HepG2 (cell line): ENCODE results near the gene ZNF180. TPM values are rescaled to one million over a fixed set of nuclear protein-coding genes. Genes with fewer than 3 reads are reported as not detected.

Source experiments
- DMAP1 ChIP-seq: IDR thresholded peaks from 2 replicates; pipeline ENCODE4 v1.6.1; 2016
- DPF2 ChIP-seq: sonication (generic); formaldehyde crosslinking; IDR thresholded peaks from 2 replicates; pipeline ENCODE4 v1.4.0; 2020; ENCODE audit warnings: mild to moderate bottlenecking, low read depth, missing genetic modification reagents, borderline replicate concordance
- FOXK1 ChIP-seq: sonication (generic); formaldehyde crosslinking; IDR thresholded peaks from 2 replicates; pipeline ENCODE4 v1.4.0; 2020; ENCODE audit warnings: low read depth, missing genetic modification reagents, borderline replicate concordance
- JUNB ChIP-seq: sonication (generic); formaldehyde crosslinking; IDR thresholded peaks from 2 replicates; pipeline ENCODE4 v1.8.0; 2022; ENCODE audit warnings: missing genetic modification reagents, mild to moderate bottlenecking, borderline replicate concordance
- MAX ChIP-seq: IDR thresholded peaks from 2 replicates; pipeline ENCODE4 v1.6.1; 2012; ENCODE audit warnings: inconsistent platforms
- NCOR1 ChIP-seq: fragments of 200-600 bp; sonication (generic); IDR thresholded peaks from 2 replicates; pipeline ENCODE4 v1.7.0; 2017; ENCODE audit warnings: antibody characterized with exemption, low read length, borderline replicate concordance
- NR0B2 ChIP-seq: sonication (generic); formaldehyde crosslinking; IDR thresholded peaks from 2 replicates; pipeline ENCODE4 v1.4.0; 2020; ENCODE audit warnings: mild to moderate bottlenecking, missing genetic modification reagents
- SNAPC4 ChIP-seq: sonication (generic); formaldehyde crosslinking; IDR thresholded peaks from 2 replicates; pipeline ENCODE4 v1.4.0; 2020; ENCODE audit warnings: mild to moderate bottlenecking, missing genetic modification reagents
- THAP11 ChIP-seq: IDR thresholded peaks from 2 replicates; pipeline ENCODE4 v1.6.1; 2016; ENCODE audit warnings: missing biosample characterization, missing genetic modification reagents
- ZBTB20 ChIP-seq: sonication (generic); formaldehyde crosslinking; IDR thresholded peaks from 2 replicates; pipeline ENCODE4 v1.8.1; 2023; ENCODE audit warnings: missing genetic modification reagents, low read depth, mild to moderate bottlenecking, borderline replicate concordance
- ZNF296 ChIP-seq: sonication (generic); formaldehyde crosslinking; conservative IDR thresholded peaks from 2 replicates; pipeline ENCODE4 v1.5.0; 2020; ENCODE audit warnings: mild to moderate bottlenecking, missing genetic modification reagents
- ZNF407 ChIP-seq: sonication (generic); formaldehyde crosslinking; IDR thresholded peaks from one replicate; pipeline ENCODE4 v1.5.1; 2020; ENCODE audit warnings: mild to moderate bottlenecking, missing genetic modification reagents; ENCODE audit errors: not compliant biosample characterization
- ZNF746 ChIP-seq: sonication (generic); formaldehyde crosslinking; IDR thresholded peaks from 2 replicates; pipeline ENCODE4 v1.8.0; 2022; ENCODE audit warnings: mild to moderate bottlenecking, missing genetic modification reagents
- ZNF792 ChIP-seq: IDR thresholded peaks from 2 replicates; pipeline ENCODE4 v1.6.1; 2016
- polyA plus RNA-seq, 8 experiments: library from polyadenylated mRNA; depleted of rRNA in 3 of 8; stranded (reverse) in 7 of 8; unstranded in 1 of 8; fragments of >200 nt; fragmentation: Illumina TruSeq in 4 of 8; extraction: Trizol in 4 of 8; gene quantifications; 2 replicates each; pipeline versions ENCODE4 v1.2.1 to v1.2.3, GENCODE V29; 2011 to 2016; ENCODE audit warnings: low read depth in 4 of 8, missing spikeins in 1 of 8, mixed read lengths in 1 of 8; ENCODE audit not compliant: insufficient read depth in 1 of 8
- total RNA-seq, 5 experiments: library from RNA; depleted of rRNA; stranded (reverse); fragments of >200 nt; fragmentation: Illumina TruSeq; extraction: Trizol; gene quantifications; 2 replicates each; pipeline ENCODE4 v1.2.3, GENCODE V29; 2016; ENCODE audit warnings: low read depth in 1 of 5

The ZNF180 gene
- total and polyA plus RNA-seq, 2 of the 13 experiments (the other 11 are each of a cell fraction or from before 2014, with no cell fraction given) = 0.92 to 9.3 TPM

GRCh38 chr19:44499962-44500949 lies at the start of gene ZNF180 (continued):
- peak; percentile 89 for TF ChIP-seq ZNF407 (CRISPR knock-in tag)
- TF ChIP-seq MAX = peak; percentile 78
- TF ChIP-seq JUNB (CRISPR knock-in tag) = no peak
- peak; percentile 94 for TF ChIP-seq NR0B2 (CRISPR knock-in tag)
- TF ChIP-seq THAP11 = peak; percentile 100
- TF ChIP-seq DMAP1 = peak; percentile 95
- TF ChIP-seq SNAPC4 = peak; percentile 76
- TF ChIP-seq ZNF746 (CRISPR knock-in tag) = peak; percentile 80; the same call in 1 of the 2 replicates
- peak; percentile 60; the same call in 1 of the 2 replicates for TF ChIP-seq ZBTB20 (CRISPR knock-in tag)
- TF ChIP-seq ZNF296 (CRISPR knock-in tag) = no peak
- TF ChIP-seq NCOR1 = no peak
- no peak for TF ChIP-seq DPF2 (CRISPR knock-in tag)
- peak; percentile 83 for TF ChIP-seq ZNF792 (CRISPR knock-in tag)
- no peak for TF ChIP-seq FOXK1 (CRISPR knock-in tag)
